ENCODE measurements around the gene CDH24. TPM values are rescaled to one million over a fixed set of nuclear protein-coding genes. Genes with fewer than 3 reads are reported as not detected.

The CDH24 gene
- total RNA-seq, 1 experiment from 2014 or later = 14.8 TPM

- no peak overlapping the region for H3K4me2 ChIP-seq (ENCODE audit: low read length)
- H3K9ac ChIP-seq (ENCODE audit: low read length) = no peak overlapping the region
- peaks cover 15% of the 10 kb centered on the region for H3F3A ChIP-seq (ENCODE audit: low read length, unreplicated experiment)
- no peak overlapping the region for H2AFZ ChIP-seq (ENCODE audit: low read length)
- ChIA-PET CTCF (interaction anchor here (0.5 to 2.0 kb wide), 7 partner anchors 10 to 85 kb away, joined by 4 to 26 read pairs (median 7); no protein-coding TSS in a partner anchor), POLR2A (ENCODE audit: unreplicated experiment) (no interaction called here)
- H3K27ac ChIP-seq (ENCODE audit: low read length) = no peak overlapping the region
- peaks cover 34% of the 10 kb centered on the region for H3K36me3 ChIP-seq (ENCODE audit: low read depth, low read length)
- no peaks in the 10 kb centered on the region for H3K9me3 ChIP-seq (ENCODE audit: low read length)
- no peaks in the 10 kb centered on the region for H4K20me1 ChIP-seq (ENCODE audit: low read length)
- ATAC-seq (no peak), DNase-seq (no peak)
- no peaks in the 10 kb centered on the region for H3K27me3 ChIP-seq (ENCODE audit: low read length)
- TF ChIP-seq EZH2 (IDR thresholded peaks at IDR 0.05; ENCODE audit: low read length, unreplicated experiment) (no peak), CTCF (conservative IDR thresholded peaks at IDR 0.05; ENCODE audit: low read depth, low read length) (no peak), EZH2phosphoT487 (IDR thresholded peaks at IDR 0.05; ENCODE audit: borderline replicate concordance, low read length) (no peak)
- no peak overlapping the region for H3K4me3 ChIP-seq (ENCODE audit: low read length)
- H3K9me2 ChIP-seq (replicated peaks; ENCODE audit: low read length) = no peaks in the 10 kb centered on the region
- no peaks in the 10 kb centered on the region; the same call in 1 of the 2 replicates for H3K79me2 ChIP-seq (ENCODE audit: low read length)
- BruUV-seq (replicated peaks) = TSS peak; percentile 81
- H3K4me1 ChIP-seq (ENCODE audit: insufficient read depth, low read length) = peaks cover 29% of the 10 kb centered on the region
- intact Hi-C loops (cut with micrococcal nuclease) = loop anchor here (1.0 kb wide), 2 partner anchors 65 to 73 kb away; no protein-coding TSS in a partner anchor
These were observed 1.6 kb upstream of the CDH24 start for GRCh38 chr14:23058654-23059504.

- Histone ChIP-seq H3K4me2 (ENCODE audit: low read length) (peak overlapping the region; percentile 100), H3K9ac (ENCODE audit: low read length) (peak overlapping the region; percentile 63), H4K20me1 (ENCODE audit: low read length) (no peaks in the 10 kb centered on the region), H2AFZ (ENCODE audit: low read length) (peak overlapping the region; percentile 78), H3K9me2 (replicated peaks; ENCODE audit: low read length) (no peaks in the 10 kb centered on the region), H3K4me1 (ENCODE audit: insufficient read depth, low read length) (peaks cover 21% of the 10 kb centered on the region), H3K4me3 (ENCODE audit: low read length) (peak overlapping the region; percentile 85), H3K27ac (ENCODE audit: low read length) (no peak overlapping the region), H3K79me2 (ENCODE audit: low read length) (no peaks in the 10 kb centered on the region; the same call in 1 of the 2 replicates), H3F3A (ENCODE audit: low read length, unreplicated experiment) (peaks cover 8% of the 10 kb centered on the region), H3K36me3 (ENCODE audit: low read depth, low read length) (peaks cover 26% of the 10 kb centered on the region), H3K27me3 (ENCODE audit: low read length) (no peaks in the 10 kb centered on the region), H3K9me3 (ENCODE audit: low read length) (no peaks in the 10 kb centered on the region)
- TF ChIP-seq CTCF (conservative IDR thresholded peaks at IDR 0.05; ENCODE audit: low read depth, low read length) (peak; percentile 94), EZH2 (IDR thresholded peaks at IDR 0.05; ENCODE audit: low read length, unreplicated experiment) (no peak)
- DNase-seq (peak; percentile 90), ATAC-seq (peak; percentile 69)
- BruUV-seq (replicated peaks) = no TSS peak
- intact Hi-C loops (cut with micrococcal nuclease) = loop anchor here (1.0 kb wide), 2 partner anchors 64 to 72 kb away; no protein-coding TSS in a partner anchor
- ChIA-PET CTCF (interaction anchor here (0.7 to 2.0 kb wide), 7 partner anchors 11 to 84 kb away, joined by 4 to 26 read pairs (median 7); partner anchors contain the start of genes ACIN1 and C14orf119), POLR2A (ENCODE audit: unreplicated experiment) (interaction anchor here (0.6 kb wide), 2 partner anchors 37 to 141 kb away, joined by 4 read pairs; partner anchors contain the start of genes ACIN1 and C14orf119)
These were observed 685 bp upstream of the CDH24 start for GRCh38 chr14:23057757-23058653.

All from PC-3 (cell line).